A549 (cell line): ENCODE results near the gene UBE3B. TPM values are rescaled to one million over a fixed set of nuclear protein-coding genes. Genes with fewer than 3 reads are reported as not detected.

Experiments used
- ATAC-seq, 2 experiments: fragments of 200-7000 bp in 1 of 2; fragments of >200 bp in 1 of 2; cut with Nextera tagmentation in 1 of 2; cut with Tn5 transposase in 1 of 2; 3 replicates each; pipeline versions ENCODE4 v1.8.0 to v1.9.1; 2018 to 2020; ENCODE audit warnings: mild to moderate bottlenecking in 1 of 2, moderate library complexity in 1 of 2
- CTCF ChIA-PET: fragments of 300-600 bp; sonication (Branson Sonifier 250); formaldehyde crosslinking; extraction: SDS; loops from one replicate; lab custom pipeline; 2021; ENCODE audit warnings: antibody characterized with exemption, inconsistent platforms; lab: Yijun Ruan, JAX
- POLR2A ChIA-PET: fragments of 350-600 bp; formaldehyde crosslinking; extraction: SDS; loops from one replicate; lab custom pipeline; 2021; ENCODE audit warnings: antibody characterized with exemption, inconsistent platforms; lab: Yijun Ruan, JAX
- DNase-seq, 2 experiments: peaks; one replicate each; pipeline versions ENCODE4 v3.0.0 to v3.0.0-alpha.2; 2011 to 2016; ENCODE audit warnings: low read depth in 1 of 2, low spot score in 1 of 2
- FAIRE-seq: peaks from 2 replicates; lab custom pipeline; 2011; peaks lifted over from hg19 to GRCh38; lab: Jason Lieb, UNC
- H3K27ac ChIP-seq, 2 experiments: fragments of >200 bp; sonication (Bioruptor Twin); formaldehyde crosslinking; 3 replicates each; pipeline ENCODE4 v1.5.1; 2016 to 2017
- H3K4me1 ChIP-seq: fragments of >200 bp; sonication (Bioruptor Twin); formaldehyde crosslinking; 3 replicates; pipeline ENCODE4 v1.6.1; 2016
- H3K4me2 ChIP-seq: fragments of >200 bp; sonication (Bioruptor Twin); formaldehyde crosslinking; 3 replicates; pipeline ENCODE4 v1.6.1; 2016
- H3K4me3 ChIP-seq: fragments of >200 bp; sonication (Bioruptor Twin); formaldehyde crosslinking; 3 replicates; pipeline ENCODE4 v1.5.1; 2016
- H3K9me3 ChIP-seq: fragments of >200 bp; sonication (Bioruptor Twin); formaldehyde crosslinking; 3 replicates; pipeline ENCODE4 v1.6.1; 2016
- ATOH8 ChIP-seq: fragments of 250-450 bp; sonication (Bioruptor Pico); IDR thresholded peaks from 2 replicates; pipeline ENCODE4 v1.5.0; 2020; ENCODE audit warnings: low read depth, mild to moderate bottlenecking, moderate library complexity
- BCL3 ChIP-seq: fragments of >200 bp; sonication (Bioruptor Twin); formaldehyde crosslinking; IDR thresholded peaks from 3 replicates; pipeline ENCODE4 v1.6.1; 2016
- BHLHE40 ChIP-seq: IDR thresholded peaks from 2 replicates; pipeline ENCODE4 v1.6.1; 2012; ENCODE audit warnings: low read depth, low read length, inconsistent platforms
- CHD2 ChIP-seq: fragments of 150-350 bp; IDR thresholded peaks from 2 replicates; pipeline ENCODE4 v1.6.1; 2014; ENCODE audit warnings: low read length; ENCODE audit not compliant: partially characterized antibody
- E2F6 ChIP-seq: IDR thresholded peaks from 2 replicates; pipeline ENCODE4 v1.6.1; 2012; ENCODE audit warnings: low read depth, borderline replicate concordance
- EHMT2 ChIP-seq: fragments of 200-600 bp; sonication (generic); IDR thresholded peaks from 2 replicates; pipeline ENCODE4 v1.6.1; 2016; ENCODE audit warnings: antibody characterized with exemption, low read depth, mild to moderate bottlenecking, moderate library complexity
- ELK1 ChIP-seq: fragments of 150-350 bp; IDR thresholded peaks from 2 replicates; pipeline ENCODE4 v1.6.1; 2014; ENCODE audit warnings: low read depth, mild to moderate bottlenecking, low read length
- EP300 ChIP-seq, 2 experiments: fragments of >200 bp; sonication (Bioruptor Twin); formaldehyde crosslinking; IDR thresholded peaks; 2 replicates in 1 of 2; 3 replicates in 1 of 2; pipeline ENCODE4 v1.6.1; 2016 to 2017
- FOSL2 ChIP-seq, 2 experiments: fragments of 450-650 bp in 1 of 2; fragments of >200 bp in 1 of 2; sonication (Bioruptor Twin) in 1 of 2; formaldehyde crosslinking; IDR thresholded peaks; 2 replicates each; pipeline versions ENCODE4 v1.5.0 to v1.6.1; 2016 to 2020; ENCODE audit warnings: mild to moderate bottlenecking in 1 of 2, moderate library complexity in 1 of 2
- FOXS1 ChIP-seq: fragments of 250-450 bp; sonication (Bioruptor Pico); IDR thresholded peaks from 2 replicates; pipeline ENCODE4 v1.5.0; 2020; ENCODE audit warnings: mild to moderate bottlenecking, moderate library complexity
- HES2 ChIP-seq: fragments of >200 bp; sonication (Bioruptor Twin); formaldehyde crosslinking; IDR thresholded peaks from 2 replicates; pipeline ENCODE4 v1.6.1; 2016
- HOXB13 ChIP-seq: fragments of 250-450 bp; sonication (Bioruptor Pico); IDR thresholded peaks from 2 replicates; pipeline ENCODE4 v1.5.0; 2020; ENCODE audit warnings: low read depth, mild to moderate bottlenecking, moderate library complexity
- HOXB5 ChIP-seq: fragments of 250-450 bp; sonication (Bioruptor Pico); IDR thresholded peaks from 2 replicates; pipeline ENCODE4 v1.5.0; 2020; ENCODE audit warnings: mild to moderate bottlenecking, moderate library complexity
- KDM5A ChIP-seq: fragments of 200-600 bp; sonication (generic); IDR thresholded peaks from 2 replicates; pipeline ENCODE4 v1.6.1; 2016; ENCODE audit warnings: antibody characterized with exemption, mild to moderate bottlenecking
- MAFK ChIP-seq: fragments of 450-650 bp; IDR thresholded peaks from 2 replicates; pipeline ENCODE4 v1.6.1; 2014; ENCODE audit not compliant: partially characterized antibody
- NFE2L2 ChIP-seq: fragments of 150-350 bp; conservative IDR thresholded peaks from 2 replicates; pipeline ENCODE4 v1.6.1; 2014; ENCODE audit warnings: low read length
- PBX3 ChIP-seq: IDR thresholded peaks from 2 replicates; pipeline ENCODE4 v1.6.1; 2012
- POLR2A ChIP-seq: IDR thresholded peaks from 2 replicates; pipeline ENCODE4 v1.6.1; 2012; ENCODE audit warnings: mild to moderate bottlenecking, low read length
- RARB ChIP-seq: fragments of 250-450 bp; sonication (Bioruptor Pico); IDR thresholded peaks from 2 replicates; pipeline ENCODE4 v1.8.0; 2021; ENCODE audit warnings: mild to moderate bottlenecking, moderate library complexity
- RNF2 ChIP-seq: fragments of 200-600 bp; sonication (generic); IDR thresholded peaks from 2 replicates; pipeline ENCODE4 v1.6.1; 2016; ENCODE audit warnings: low read depth, mild to moderate bottlenecking, antibody characterized with exemption, moderate library complexity, borderline replicate concordance
- SREBF2 ChIP-seq: fragments of 450-650 bp; IDR thresholded peaks from 2 replicates; pipeline ENCODE4 v1.6.1; 2014; ENCODE audit warnings: mild to moderate bottlenecking, moderate library complexity
- TFCP2L1 ChIP-seq: fragments of 250-450 bp; sonication (Bioruptor Pico); IDR thresholded peaks from 2 replicates; pipeline ENCODE4 v1.5.0; 2021; ENCODE audit warnings: mild to moderate bottlenecking
- TP53 ChIP-seq: fragments of 250-450 bp; sonication (Bioruptor Pico); IDR thresholded peaks from 2 replicates; pipeline ENCODE4 v1.5.0; 2021; ENCODE audit warnings: mild to moderate bottlenecking, moderate library complexity
- USF2 ChIP-seq: fragments of 450-650 bp; IDR thresholded peaks from 2 replicates; pipeline ENCODE4 v1.6.1; 2014; ENCODE audit warnings: antibody characterized with exemption
- ZC3H11A ChIP-seq: fragments of 450-650 bp; IDR thresholded peaks from 2 replicates; pipeline ENCODE4 v1.6.1; 2014; ENCODE audit warnings: antibody characterized with exemption, mild to moderate bottlenecking
- ZFP36 ChIP-seq: fragments of 450-650 bp; IDR thresholded peaks from 2 replicates; pipeline ENCODE4 v1.6.1; 2014; ENCODE audit warnings: borderline replicate concordance; ENCODE audit not compliant: partially characterized antibody
- ZNF302 ChIP-seq: fragments of 250-450 bp; sonication (Bioruptor Pico); IDR thresholded peaks from 2 replicates; pipeline ENCODE4 v1.9.0; 2021; ENCODE audit warnings: inconsistent platforms, mild to moderate bottlenecking, moderate library complexity
- WGBS: methylation state at CpG from one replicate; pipeline ENCODE4 v1.1.6; 2017; ENCODE audit errors: missing lambda C conversion rate; 5-methylcytosine and 5-hydroxymethylcytosine counted together
- polyA plus RNA-seq, 4 experiments: library from polyadenylated mRNA; depleted of rRNA in 3 of 4; stranded (reverse); fragments of >200 nt; fragmentation: RNase III in 1 of 4; extraction: RNeasy Plus Mini Kit Qiagen cat#74134 plus additional on column Dnase treatment in 1 of 4; gene quantifications; 2 replicates in 3 of 4; 3 replicates in 1 of 4; pipeline ENCODE4 v1.2.3, GENCODE V29; 2011 to 2017

The UBE3B gene
- polyA plus RNA-seq, 2 of the 4 experiments (the other 2 are of a cell fraction), result 14.0 to 38.0 TPM

- ATAC-seq (no peak), FAIRE-seq (no peak), DNase-seq (no peak)
- Histone ChIP-seq H3K4me3 (no peak overlapping the region), H3K4me2 (no peak overlapping the region), H3K4me1 (no peaks in the 10 kb centered on the region), H3K9me3 (no peaks in the 10 kb centered on the region), H3K27ac (no peak overlapping the region)
- ChIA-PET POLR2A (no interaction called here), CTCF (interaction anchor here (0.9 to 2.3 kb wide), 3 partner anchors 8 to 335 kb away, joined by 3 to 16 read pairs (median 4); no protein-coding TSS in a partner anchor)
- 86% methylated on average over 9 of the region's 9 CpGs for WGBS
- no peak for TF ChIP-seq BCL3
- no peak for TF ChIP-seq CHD2
- TF ChIP-seq E2F6, result no peak
- no peak for TF ChIP-seq RNF2
- no peak for TF ChIP-seq POLR2A
- TF ChIP-seq USF2, result no peak
- TF ChIP-seq EHMT2, result no peak
Observed at GRCh38 chr12:109440851-109441490, 36.5 kb upstream of the UBE3B start.

- no peak for TF ChIP-seq RARB (CRISPR knock-in tag)
- no peak for TF ChIP-seq SREBF2
- no peak for TF ChIP-seq PBX3
- no peak for TF ChIP-seq EP300 (IDR thresholded peaks at IDR 0.05)
- no peak for TF ChIP-seq FOSL2 (IDR thresholded peaks at IDR 0.05)
- TF ChIP-seq FOSL2 (CRISPR knock-in tag; IDR thresholded peaks at IDR 0.05), result no peak
- TF ChIP-seq ZFP36, result no peak
- no peak for TF ChIP-seq ATOH8 (CRISPR knock-in tag)
- no peak for TF ChIP-seq E2F6
- TF ChIP-seq FOXS1 (CRISPR knock-in tag), result no peak
- Histone ChIP-seq H3K4me1 (no peaks in the 10 kb centered on the region), H3K4me3 (no peak overlapping the region), H3K4me2 (no peak overlapping the region), H3K9me3 (no peaks in the 10 kb centered on the region), H3K27ac (no peak overlapping the region)
- WGBS, result 76% methylated on average over 5 of the region's 5 CpGs
- FAIRE-seq (no peak), DNase-seq (no peak), ATAC-seq (peak; percentile 34 to 38; a peak in 3 of 6 replicates)
- CTCF ChIA-PET, result interaction anchor here (1.1 to 5.2 kb wide), 5 partner anchors 9 to 50 kb away, joined by 3 to 24 read pairs (median 6); no protein-coding TSS in a partner anchor
- POLR2A ChIA-PET, result interaction anchor here (0.6 kb wide), 1 partner anchor 14 kb away, joined by 3 read pairs; no protein-coding TSS in a partner anchor
Observed at GRCh38 chr12:109443794-109444193, 33.6 kb upstream of the UBE3B start.

- Histone ChIP-seq H3K27ac (no peak overlapping the region), H3K4me2 (no peak overlapping the region), H3K4me1 (no peaks in the 10 kb centered on the region), H3K4me3 (no peak overlapping the region), H3K9me3 (no peaks in the 10 kb centered on the region)
- TF ChIP-seq NFE2L2 (no peak), ZNF302 (no peak), TFCP2L1 (no peak), TP53 (CRISPR knock-in tag) (no peak), ZC3H11A (no peak), HOXB13 (CRISPR knock-in tag) (no peak), HOXB5 (CRISPR knock-in tag) (no peak), MAFK (no peak), KDM5A (no peak), ELK1 (no peak), BHLHE40 (no peak), HES2 (no peak)
- FAIRE-seq, result no peak
- DNase-seq, result no peak
- no peak for ATAC-seq
- ChIA-PET POLR2A (no interaction called here), CTCF (interaction anchor here (1.1 to 5.2 kb wide), 5 partner anchors 10 to 50 kb away, joined by 3 to 24 read pairs (median 6); no protein-coding TSS in a partner anchor)
- WGBS, result 70% methylated on average over 6 of the region's 6 CpGs
Observed at GRCh38 chr12:109444259-109444658, 33.2 kb upstream of the UBE3B start.
